ENCODE results near the gene OR2H2.

GRCh38 chr6:29630315-29630714 is 45.4 kb downstream of the OR2H2 start:
- TF ChIP-seq EZH2phosphoT487 (IDR thresholded peaks at IDR 0.05; ENCODE audit: low read length) = no peak
- TF ChIP-seq CTCF (IDR thresholded peaks at IDR 0.05; ENCODE audit: low read length) = no peak

Measured in MM.1S (cell line).